Body of pancreas (tissue), 4 donors: ENCODE data around the gene TRPV3.

Source experiments
- POLR2A ChIP-seq, 3 donors: fragments of 450-650 bp; IDR thresholded peaks; one replicate each; pipeline ENCODE4 v1.6.1; 2016; ENCODE audit warnings: antibody characterized with exemption in 3 of 3, mild to moderate bottlenecking in 2 of 3
- TF ChIP-seq, protein P1 (sequence below), 7 experiments: fragments of 450-650 bp in 4 of 7; fragments of 200-600 bp in 3 of 7; sonication (generic) in 3 of 7; IDR thresholded peaks; one replicate each; pipeline ENCODE4 v1.5.1; 2016 to 2019; ENCODE audit warnings: antibody characterized with exemption in 7 of 7

GRCh38 chr17:3557768-3558583, at the start of gene TRPV3:
- TF ChIP-seq, protein P1, sequence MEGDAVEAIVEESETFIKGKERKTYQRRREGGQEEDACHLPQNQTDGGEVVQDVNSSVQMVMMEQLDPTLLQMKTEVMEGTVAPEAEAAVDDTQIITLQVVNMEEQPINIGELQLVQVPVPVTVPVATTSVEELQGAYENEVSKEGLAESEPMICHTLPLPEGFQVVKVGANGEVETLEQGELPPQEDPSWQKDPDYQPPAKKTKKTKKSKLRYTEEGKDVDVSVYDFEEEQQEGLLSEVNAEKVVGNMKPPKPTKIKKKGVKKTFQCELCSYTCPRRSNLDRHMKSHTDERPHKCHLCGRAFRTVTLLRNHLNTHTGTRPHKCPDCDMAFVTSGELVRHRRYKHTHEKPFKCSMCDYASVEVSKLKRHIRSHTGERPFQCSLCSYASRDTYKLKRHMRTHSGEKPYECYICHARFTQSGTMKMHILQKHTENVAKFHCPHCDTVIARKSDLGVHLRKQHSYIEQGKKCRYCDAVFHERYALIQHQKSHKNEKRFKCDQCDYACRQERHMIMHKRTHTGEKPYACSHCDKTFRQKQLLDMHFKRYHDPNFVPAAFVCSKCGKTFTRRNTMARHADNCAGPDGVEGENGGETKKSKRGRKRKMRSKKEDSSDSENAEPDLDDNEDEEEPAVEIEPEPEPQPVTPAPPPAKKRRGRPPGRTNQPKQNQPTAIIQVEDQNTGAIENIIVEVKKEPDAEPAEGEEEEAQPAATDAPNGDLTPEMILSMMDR (IDR thresholded peaks at IDR 0.05), result no peak
- no peak for TF ChIP-seq POLR2A (IDR thresholded peaks at IDR 0.05)
